ENCODE data around the gene DIS3.
"Not testable (repeated sequence)": the region's sequence is repeated elsewhere in the genome, so short reads cannot be mapped to it uniquely, and the experiment has no call there.

The DIS3 gene

DNA sequence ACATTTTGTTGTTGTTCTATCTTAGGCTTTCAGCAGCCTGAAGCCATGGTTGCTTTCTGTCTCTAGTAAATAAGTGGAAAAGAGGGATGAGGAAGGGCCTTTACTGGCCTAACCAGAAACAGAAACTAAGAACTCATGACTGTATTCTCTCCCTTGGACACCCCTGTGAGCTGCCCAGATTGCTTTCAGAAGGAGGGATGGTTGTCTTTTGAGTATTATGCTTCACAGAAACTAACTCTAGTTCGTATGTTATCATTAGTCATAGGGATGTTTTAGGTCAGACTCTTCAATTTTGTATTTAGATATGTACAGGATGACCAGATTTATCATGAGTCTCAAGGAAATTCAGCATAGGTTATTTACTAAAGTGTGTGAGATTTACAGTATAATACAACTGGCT, 36.4 kb downstream of the DIS3 start:
- DNase-seq, result no peak

GRCh38 chr13:72740015-72740414, 41.7 kb downstream of the DIS3 start:
- no peak for DNase-seq

GRCh38 chr13:72737033-72737432, 44.7 kb downstream of the DIS3 start:
- no peak for DNase-seq

GRCh38 chr13:72728290-72728605, 53.5 kb downstream of the DIS3 start:
- DNase-seq, result no peak

- DNase-seq, result peak; percentile 94
Measured at GRCh38 chr13:72727417-72728289, 54.0 kb downstream of the DIS3 start, which contains the start of the genes BORA and MZT1. Gene BORA (plus strand): TSS chr13:72727923. CDS start chr13:72728941, 1,018 bp downstream. Gene MZT1 (minus strand): TSS chr13:72727629. CDS start chr13:72727602, 27 bp downstream.

GRCh38 chr13:72726726-72727416, 54.8 kb downstream of the DIS3 start:
- DNase-seq, result peak; percentile 42

DNA sequence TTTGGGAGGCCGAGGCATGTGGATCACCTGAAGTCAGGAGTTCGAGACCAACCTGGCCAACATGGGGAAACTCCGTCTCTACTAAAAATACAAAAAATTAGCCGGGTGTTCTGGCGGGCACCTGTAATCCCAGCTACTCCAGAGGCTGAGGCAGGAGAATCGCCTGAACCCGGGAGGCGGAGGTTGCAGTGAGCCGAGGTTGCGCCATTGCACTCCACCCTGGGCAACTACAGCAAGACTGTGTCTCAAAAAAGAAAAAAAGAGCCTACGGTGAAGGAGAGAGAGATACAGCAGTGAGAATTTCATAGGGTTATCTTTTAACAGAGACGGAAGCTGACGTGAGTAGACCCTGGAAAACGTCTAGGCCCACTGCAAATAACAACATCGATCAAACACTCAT, 55.5 kb downstream of the DIS3 start:
- not testable (repeated sequence) for DNase-seq

DNA sequence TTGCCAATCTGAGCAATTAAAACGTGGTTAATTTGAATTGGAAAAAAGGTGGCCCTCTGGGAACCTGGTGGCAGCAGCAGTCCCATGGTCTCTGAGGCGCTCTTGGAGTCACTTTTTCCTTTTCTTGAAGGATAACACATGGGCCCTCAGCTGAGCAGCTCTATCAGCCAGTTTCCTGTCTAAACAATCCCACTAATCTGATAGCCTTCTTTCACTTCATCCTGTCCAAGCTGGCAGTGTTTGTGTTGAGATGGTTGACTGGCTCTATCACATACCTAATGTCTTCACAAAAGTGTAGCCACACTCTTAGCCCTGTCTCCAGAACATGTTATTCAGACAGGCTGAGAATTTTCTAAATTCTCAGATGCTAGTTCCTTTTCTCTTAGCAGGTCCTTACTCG, 64.9 kb downstream of the DIS3 start:
- no peak for DNase-seq
